BLaER1 treated with 17β-estradiol and CSF1 and Interleukin-3, amounts not matched to agents 10 nM and 100 nM (cell line): ENCODE data around the gene SLC31A1.
"Not testable (repeated sequence)": the region's sequence is repeated elsewhere in the genome, so short reads cannot be mapped to it uniquely, and the experiment has no call there.

ENCODE experiments used
- H3K27ac ChIP-seq, 11 experiments: shearing (Covaris generic); formaldehyde crosslinking; 2 replicates each; pipeline ENCODE4 v1.8.1; 2022
- H3K27me3 ChIP-seq, 11 experiments: shearing (Covaris generic); formaldehyde crosslinking; 2 replicates each; pipeline ENCODE4 v1.8.1; 2022
- H3K36me3 ChIP-seq, 11 experiments: shearing (Covaris generic); formaldehyde crosslinking; 2 replicates each; pipeline ENCODE4 v1.8.1; 2022
- H3K4me1 ChIP-seq, 10 experiments: shearing (Covaris generic); formaldehyde crosslinking; 2 replicates each; pipeline ENCODE4 v1.8.1; 2022
- H3K4me2 ChIP-seq, 11 experiments: shearing (Covaris generic); formaldehyde crosslinking; 2 replicates each; pipeline ENCODE4 v1.8.1; 2022
- H3K4me3 ChIP-seq, 10 experiments: shearing (Covaris generic); formaldehyde crosslinking; 2 replicates each; pipeline ENCODE4 v1.8.1; 2022
- H3K9ac ChIP-seq, 11 experiments: shearing (Covaris generic); formaldehyde crosslinking; 2 replicates each; pipeline ENCODE4 v1.8.1; 2022
- H3K9me3 ChIP-seq, 11 experiments: shearing (Covaris generic); formaldehyde crosslinking; replicated peaks in 1 of 11; 2 replicates each; pipeline ENCODE4 v1.8.1; 2022
- H4K20me1 ChIP-seq, 11 experiments: shearing (Covaris generic); formaldehyde crosslinking; 2 replicates each; pipeline ENCODE4 v1.8.1; 2022
- Cebpa-rat ChIP-seq, 11 experiments: shearing (Covaris generic); IDR thresholded peaks; 2 replicates each; pipeline ENCODE4 v1.8.1; 2022

The SLC31A1 gene

GRCh38 chr9:113221800-113222481 is 597 bp downstream of the SLC31A1 start:
- H3K27ac ChIP-seq = peak overlapping the region; percentile 76 to 93 (median 81)
- H3K4me1 ChIP-seq = peaks cover 45 to 68% (median 54%) of the 10 kb centered on the region in 10 experiments
- H3K9me3 ChIP-seq = no peaks in the 10 kb centered on the region

GRCh38 chr9:113222482-113222841 is 1.1 kb downstream of the SLC31A1 start:
- TF ChIP-seq Cebpa-rat (IDR thresholded peaks at IDR 0.05) = no peak
- H4K20me1 ChIP-seq = peaks cover 0 to 50% (median 13%) of the 10 kb centered on the region in 11 experiments; a peak in 9 of 22 replicates
- H3K9ac ChIP-seq = peak overlapping the region; percentile 80 to 91 (median 88); a peak in 21 of 22 replicates
- peaks cover 6 to 42% (median 26%) of the 10 kb centered on the region in 11 experiments; a peak in 19 of 22 replicates for H3K36me3 ChIP-seq
- no peaks in the 10 kb centered on the region for H3K9me3 ChIP-seq
- peak overlapping the region; percentile 83 to 98 (median 90) for H3K4me3 ChIP-seq
- no peaks in the 10 kb centered on the region for H3K27me3 ChIP-seq
- H3K4me1 ChIP-seq = peaks cover 45 to 68% (median 54%) of the 10 kb centered on the region in 10 experiments
- peak overlapping the region; percentile 79 to 98 (median 95) for H3K4me2 ChIP-seq
- peak overlapping the region in 8 of 11 experiments; percentile 76 to 93 (median 81); a peak in 11 of 22 replicates for H3K27ac ChIP-seq

More at GRCh38 chr9:113221800-113222481, 597 bp downstream of the SLC31A1 start:
- peaks cover 1 to 42% (median 26%) of the 10 kb centered on the region in 11 experiments; a peak in 17 of 22 replicates for H3K36me3 ChIP-seq
- peak overlapping the region; percentile 80 to 91 (median 88) for H3K9ac ChIP-seq
- H3K4me3 ChIP-seq = peak overlapping the region; percentile 83 to 98 (median 90)
- H3K27me3 ChIP-seq = no peaks in the 10 kb centered on the region
- TF ChIP-seq Cebpa-rat (IDR thresholded peaks at IDR 0.05) = no peak
- peak overlapping the region; percentile 79 to 98 (median 95) for H3K4me2 ChIP-seq
- peaks cover 0 to 45% (median 13%) of the 10 kb centered on the region in 11 experiments; a peak in 10 of 22 replicates for H4K20me1 ChIP-seq

DNA sequence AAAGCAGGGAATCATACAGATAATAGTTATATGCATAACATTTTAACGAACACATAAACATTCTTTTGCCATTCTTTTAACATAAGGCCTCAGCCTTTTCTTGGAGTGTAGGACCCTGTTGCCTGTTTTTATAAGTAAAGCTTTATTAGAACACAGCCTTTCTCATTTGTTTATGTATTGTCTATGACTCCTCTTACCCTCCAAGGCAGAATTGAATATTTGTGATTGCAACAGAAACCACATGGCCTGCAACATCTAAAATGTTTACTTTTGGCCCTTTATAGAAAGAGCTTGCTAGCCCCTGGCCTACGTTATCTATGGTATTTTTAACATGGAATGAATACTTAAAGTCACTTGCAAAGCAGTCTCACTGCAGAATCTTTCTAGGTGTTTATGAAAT is 2.6 kb downstream of the SLC31A1 start:
- Histone ChIP-seq H3K27ac (no peak overlapping the region; a peak in 1 of 22 replicates), H4K20me1 (peaks cover 0 to 53% (median 9%) of the 10 kb centered on the region in 11 experiments; a peak in 8 of 22 replicates), H3K9me3 (no peaks in the 10 kb centered on the region), H3K4me3 (peak overlapping the region in 6 of 10 experiments; percentile 83 to 98 (median 92); a peak in 8 of 20 replicates), H3K4me2 (peak overlapping the region; percentile 22 to 98 (median 94); a peak in 20 of 22 replicates), H3K36me3 (peaks cover 6 to 52% (median 35%) of the 10 kb centered on the region in 11 experiments; a peak in 20 of 22 replicates), H3K9ac (peak overlapping the region in 3 of 11 experiments; percentile 90 to 91 (median 90); a peak in 7 of 22 replicates), H3K4me1 (peaks cover 38 to 67% (median 54%) of the 10 kb centered on the region in 10 experiments), H3K27me3 (no peaks in the 10 kb centered on the region)
- no peak for TF ChIP-seq Cebpa-rat (IDR thresholded peaks at IDR 0.05)

- H3K9ac ChIP-seq = 0 out of 22 replicates have a peak overlapping the region, but pooled peaks of 1 of the 11 experiments have one; percentile 21
- peak overlapping the region in 1 of 10 experiments; percentile 10; a peak in 1 of 20 replicates for H3K4me3 ChIP-seq
- H3K9me3 ChIP-seq = no peaks in the 10 kb centered on the region
- H3K36me3 ChIP-seq = peaks cover 10 to 75% (median 38%) of the 10 kb centered on the region in 11 experiments; a peak in 20 of 22 replicates
- H4K20me1 ChIP-seq = peaks cover 0 to 50% (median 5%) of the 10 kb centered on the region in 11 experiments; a peak in 7 of 22 replicates
- H3K27me3 ChIP-seq = no peaks in the 10 kb centered on the region
- H3K4me2 ChIP-seq = peak overlapping the region in 5 of 11 experiments; percentile 33 to 97 (median 49); a peak in 8 of 22 replicates
- peak overlapping the region in 2 of 11 experiments; percentile 14 to 34; a peak in 2 of 22 replicates for H3K27ac ChIP-seq
- peaks cover 29 to 94% (median 56%) of the 10 kb centered on the region in 10 experiments for H3K4me1 ChIP-seq
- no peak for TF ChIP-seq Cebpa-rat (IDR thresholded peaks at IDR 0.05)
Observed at GRCh38 chr9:113227436-113227835, 6.1 kb downstream of the SLC31A1 start.

- peaks cover 29 to 99% (median 56%) of the 10 kb centered on the region in 10 experiments for H3K4me1 ChIP-seq
- H3K9me3 ChIP-seq = no peaks in the 10 kb centered on the region
- peaks cover 10 to 75% (median 38%) of the 10 kb centered on the region in 11 experiments; a peak in 20 of 22 replicates for H3K36me3 ChIP-seq
- TF ChIP-seq Cebpa-rat (IDR thresholded peaks at IDR 0.05) = no peak
- peak overlapping the region in 4 of 11 experiments; percentile 33 to 97 (median 64); a peak in 9 of 22 replicates for H3K4me2 ChIP-seq
- H3K27me3 ChIP-seq = no peaks in the 10 kb centered on the region
- no peak overlapping the region for H3K9ac ChIP-seq
- H3K27ac ChIP-seq = peak overlapping the region in 1 of 11 experiments; percentile 14; a peak in 1 of 22 replicates
- H3K4me3 ChIP-seq = no peak overlapping the region
- H4K20me1 ChIP-seq = peaks cover 0 to 42% (median 0%) of the 10 kb centered on the region in 11 experiments; a peak in 5 of 22 replicates
Observed at GRCh38 chr9:113228130-113228665, 6.9 kb downstream of the SLC31A1 start.

- H3K4me2 ChIP-seq = peak overlapping the region; percentile 69 to 97 (median 85)
- TF ChIP-seq Cebpa-rat (IDR thresholded peaks at IDR 0.05) = no peak
Observed at GRCh38 chr9:113231701-113232100, 10.4 kb downstream of the SLC31A1 start.

GRCh38 chr9:113235701-113236255 is 14.4 kb downstream of the SLC31A1 start:
- H3K9me3 ChIP-seq, H4K20me1 ChIP-seq, H3K27me3 ChIP-seq, H3K4me3 ChIP-seq: not testable (repeated sequence)
- H3K27ac ChIP-seq = peak overlapping the region in 10 of 11 experiments; percentile 78 to 94 (median 84); a peak in 17 of 22 replicates
- TF ChIP-seq Cebpa-rat (IDR thresholded peaks at IDR 0.05) = 0 out of 22 replicates have a peak, but pooled peaks of 1 of the 11 experiments have one; percentile 32
- H3K4me2 ChIP-seq = peak overlapping the region; percentile 13 to 97 (median 85); a peak in 18 of 22 replicates
- peaks cover 0 to 36% (median 3%) of the 10 kb centered on the region in 11 experiments; a peak in 8 of 22 replicates for H3K36me3 ChIP-seq
- H3K9ac ChIP-seq = peak overlapping the region in 4 of 11 experiments; percentile 12 to 16 (median 14); a peak in 1 of 22 replicates
- peaks cover 64 to 99% (median 92%) of the 10 kb centered on the region in 10 experiments for H3K4me1 ChIP-seq

More at GRCh38 chr9:113231701-113232100, 10.4 kb downstream of the SLC31A1 start:
- Histone ChIP-seq H3K9ac (peak overlapping the region in 6 of 11 experiments; percentile 10 to 82 (median 74); a peak in 10 of 22 replicates), H3K27me3 (no peaks in the 10 kb centered on the region), H3K4me1 (peaks cover 45 to 100% (median 74%) of the 10 kb centered on the region in 10 experiments), H3K9me3 (no peaks in the 10 kb centered on the region), H3K4me3 (peak overlapping the region in 3 of 10 experiments; percentile 42 to 60 (median 49); a peak in 2 of 20 replicates), H4K20me1 (peaks cover 0 to 11% (median 0%) of the 10 kb centered on the region in 11 experiments; a peak in 2 of 22 replicates), H3K27ac (peak overlapping the region; percentile 78 to 94 (median 84)), H3K36me3 (peaks cover 10 to 45% (median 22%) of the 10 kb centered on the region in 11 experiments; a peak in 19 of 22 replicates)

GRCh38 chr9:113237026-113237425 is 15.7 kb downstream of the SLC31A1 start:
- peaks cover 56 to 99% (median 81%) of the 10 kb centered on the region in 10 experiments for H3K4me1 ChIP-seq
- H3K9me3 ChIP-seq = no peaks in the 10 kb centered on the region
- H3K4me3 ChIP-seq = no peak overlapping the region
- peaks cover 0 to 9% (median 0%) of the 10 kb centered on the region in 11 experiments; a peak in 2 of 22 replicates for H4K20me1 ChIP-seq
- H3K4me2 ChIP-seq = peak overlapping the region in 8 of 11 experiments; percentile 31 to 97 (median 78); a peak in 13 of 22 replicates
- H3K36me3 ChIP-seq = peaks cover 0 to 42% (median 0%) of the 10 kb centered on the region in 11 experiments; a peak in 5 of 22 replicates
- no peak for TF ChIP-seq Cebpa-rat (IDR thresholded peaks at IDR 0.05)
- no peaks in the 10 kb centered on the region for H3K27me3 ChIP-seq
- H3K9ac ChIP-seq = no peak overlapping the region
- H3K27ac ChIP-seq = peak overlapping the region in 6 of 11 experiments; percentile 41 to 67 (median 57); a peak in 4 of 22 replicates
